GM19438 (cell line): Measurements from ENCODE around the gene RUBCNL.
"Not testable (repeated sequence)": the region's sequence is repeated elsewhere in the genome, so short reads cannot be mapped to it uniquely, and the experiment has no call there.

Source experiments
- ATAC-seq: cut with Tn5 transposase; IDR thresholded peaks from one replicate; pipeline ENCODE4 v1.9.1; 2021; ENCODE audit warnings: low read depth; ENCODE audit not compliant: unreplicated experiment

The RUBCNL gene

GRCh38 chr13:46374710-46375109 is 12.3 kb downstream of the RUBCNL start:
- no peak for ATAC-seq

- ATAC-seq = no peak
Observed at GRCh38 chr13:46373623-46374022, 13.4 kb downstream of the RUBCNL start.

GRCh38 chr13:46372938-46373337 is 14.1 kb downstream of the RUBCNL start:
- not testable (repeated sequence) for ATAC-seq

GRCh38 chr13:46372071-46372470 is 15.0 kb downstream of the RUBCNL start:
- no peak for ATAC-seq

- ATAC-seq = peak; percentile 77
Observed at GRCh38 chr13:46369506-46370277, 17.4 kb downstream of the RUBCNL start.

GRCh38 chr13:46367617-46368327 is 19.3 kb downstream of the RUBCNL start:
- no peak for ATAC-seq

- no peak for ATAC-seq
Observed at GRCh38 chr13:46361276-46361934, 25.6 kb downstream of the RUBCNL start.

GRCh38 chr13:46360604-46361003 is 26.4 kb downstream of the RUBCNL start:
- no peak for ATAC-seq

GRCh38 chr13:46359714-46360113 is 27.3 kb downstream of the RUBCNL start:
- ATAC-seq = no peak

- no peak for ATAC-seq
Observed at GRCh38 chr13:46355901-46356590, 31.0 kb downstream of the RUBCNL start.

GRCh38 chr13:46355088-46355468 is 32.0 kb downstream of the RUBCNL start:
- ATAC-seq = no peak

GRCh38 chr13:46354156-46355087 is 32.6 kb downstream of the RUBCNL start:
- ATAC-seq = no peak

GRCh38 chr13:46352805-46353204 is 34.2 kb downstream of the RUBCNL start:
- ATAC-seq = no peak

- no peak for ATAC-seq
Observed at GRCh38 chr13:46350003-46350402, 37.0 kb downstream of the RUBCNL start.

GRCh38 chr13:46348961-46349360 is 38.1 kb downstream of the RUBCNL start:
- no peak for ATAC-seq

GRCh38 chr13:46347277-46347676 is 39.8 kb downstream of the RUBCNL start:
- no peak for ATAC-seq

GRCh38 chr13:46345866-46346265 is 41.2 kb downstream of the RUBCNL start:
- no peak for ATAC-seq

- ATAC-seq = no peak
Observed at GRCh38 chr13:46345398-46345797, 41.7 kb downstream of the RUBCNL start.

GRCh38 chr13:46343279-46343994 is 43.6 kb downstream of the RUBCNL start:
- no peak for ATAC-seq
